NCI-H1092 treated with DMSO at 0.1 percent for 48 hours (cell line): Measurements from ENCODE around the gene AGRN.
"Not testable (repeated sequence)": the region's sequence is repeated elsewhere in the genome, so short reads cannot be mapped to it uniquely, and the experiment has no call there.

Source experiments
- DNase-seq: peaks from one replicate; lab custom pipeline; 2025; lab: John Stamatoyannopoulos, UW

Gene AGRN

GRCh38 chr1:1001057-1001783 is 18.7 kb upstream of the AGRN start:
- DNase-seq: no peak

GRCh38 chr1:1003618-1004419 is 16.1 kb upstream of the AGRN start:
- DNase-seq: no peak

GRCh38 chr1:1004420-1004779 is 15.5 kb upstream of the AGRN start:
- no peak for DNase-seq

- DNase-seq: no peak
These were observed 14.9 kb upstream of the AGRN start for GRCh38 chr1:1004780-1005697.

- DNase-seq: no peak
These were observed 14.1 kb upstream of the AGRN start for GRCh38 chr1:1005774-1006304.

- DNase-seq: no peak
These were observed 13.4 kb upstream of the AGRN start for GRCh38 chr1:1006305-1007159.

- DNase-seq: not testable (repeated sequence)
These were observed 9.8 kb upstream of the AGRN start for GRCh38 chr1:1010131-1010530.

- no peak for DNase-seq
These were observed 8.4 kb upstream of the AGRN start for GRCh38 chr1:1011396-1011949.

GRCh38 chr1:1012736-1013104 is 7.2 kb upstream of the AGRN start:
- not testable (repeated sequence) for DNase-seq

GRCh38 chr1:1013105-1013921 is 6.6 kb upstream of the AGRN start, which contains the start of gene ISG15:
TSS of gene ISG15 (plus strand) at chr1:1013497. CDS start at chr1:1013574, 77 bp downstream.
- peak; percentile 7 for DNase-seq

GRCh38 chr1:1013922-1014648 is 5.8 kb upstream of the AGRN start:
- no peak for DNase-seq

- no peak for DNase-seq
These were observed 4.9 kb upstream of the AGRN start for GRCh38 chr1:1014799-1015681.

- DNase-seq: not testable (repeated sequence)
These were observed 2.3 kb upstream of the AGRN start for GRCh38 chr1:1017397-1018320.

- not testable (repeated sequence) for DNase-seq
These were observed 1.6 kb upstream of the AGRN start for GRCh38 chr1:1018321-1018685.

GRCh38 chr1:1019122-1019999 is 559 bp upstream of the AGRN start:
- no peak for DNase-seq

- DNase-seq: no peak
These were observed 592 bp downstream of the AGRN start for GRCh38 chr1:1020415-1021009.
